ENCODE results near the gene PRKD3. TPM values are rescaled to one million over a fixed set of nuclear protein-coding genes. Genes with fewer than 3 reads are reported as not detected.

PRKD3 gene
- total RNA-seq: 36.6 and 47.7 TPM in 2 replicates

DNA sequence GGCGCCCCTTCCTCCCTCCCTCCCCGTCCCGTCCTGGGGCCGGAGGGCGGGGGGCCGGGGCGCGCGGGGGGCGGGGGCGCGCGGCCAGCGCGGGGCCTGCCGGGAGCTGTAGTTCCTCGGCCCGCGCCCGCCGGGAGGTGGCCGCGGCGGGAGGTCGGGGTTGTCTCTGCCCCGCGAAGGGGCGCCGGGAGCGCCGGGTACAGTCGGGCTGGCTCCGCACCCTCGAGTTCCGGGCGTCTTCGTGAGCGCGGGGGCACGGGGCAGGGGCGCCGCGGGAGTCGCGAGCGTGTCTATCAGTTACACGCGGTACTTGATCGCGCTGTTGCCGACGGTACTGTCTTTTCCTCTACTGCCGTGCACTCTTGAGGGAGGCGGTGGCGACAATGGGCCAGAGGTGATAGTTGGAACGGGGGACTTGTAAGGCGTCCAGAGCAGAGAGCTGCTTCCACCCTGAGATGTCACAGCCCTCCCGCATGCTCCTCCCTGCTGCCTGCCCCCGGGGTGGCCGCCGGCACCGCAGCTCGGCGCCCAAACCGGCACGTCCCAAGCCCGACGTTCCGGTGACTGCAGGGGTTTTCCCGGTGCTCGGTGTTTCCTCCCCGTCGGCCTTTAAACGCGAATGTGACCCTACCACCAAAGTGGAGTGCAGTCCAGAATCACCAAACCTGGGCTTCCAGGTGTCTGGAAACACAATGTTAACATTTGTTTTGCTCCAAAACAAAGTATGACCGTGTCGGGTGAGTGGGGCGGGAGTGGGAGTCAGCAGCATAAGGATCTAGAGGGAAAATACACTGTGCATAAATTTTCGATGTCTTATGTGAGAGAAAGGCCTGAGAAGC, at the start of gene PRKD3:
Gene PRKD3 (minus strand): TSS at position 48 of the 839 bp plus-strand sequence. CDS start 8,309 bp downstream, outside the sequence.

DNA sequence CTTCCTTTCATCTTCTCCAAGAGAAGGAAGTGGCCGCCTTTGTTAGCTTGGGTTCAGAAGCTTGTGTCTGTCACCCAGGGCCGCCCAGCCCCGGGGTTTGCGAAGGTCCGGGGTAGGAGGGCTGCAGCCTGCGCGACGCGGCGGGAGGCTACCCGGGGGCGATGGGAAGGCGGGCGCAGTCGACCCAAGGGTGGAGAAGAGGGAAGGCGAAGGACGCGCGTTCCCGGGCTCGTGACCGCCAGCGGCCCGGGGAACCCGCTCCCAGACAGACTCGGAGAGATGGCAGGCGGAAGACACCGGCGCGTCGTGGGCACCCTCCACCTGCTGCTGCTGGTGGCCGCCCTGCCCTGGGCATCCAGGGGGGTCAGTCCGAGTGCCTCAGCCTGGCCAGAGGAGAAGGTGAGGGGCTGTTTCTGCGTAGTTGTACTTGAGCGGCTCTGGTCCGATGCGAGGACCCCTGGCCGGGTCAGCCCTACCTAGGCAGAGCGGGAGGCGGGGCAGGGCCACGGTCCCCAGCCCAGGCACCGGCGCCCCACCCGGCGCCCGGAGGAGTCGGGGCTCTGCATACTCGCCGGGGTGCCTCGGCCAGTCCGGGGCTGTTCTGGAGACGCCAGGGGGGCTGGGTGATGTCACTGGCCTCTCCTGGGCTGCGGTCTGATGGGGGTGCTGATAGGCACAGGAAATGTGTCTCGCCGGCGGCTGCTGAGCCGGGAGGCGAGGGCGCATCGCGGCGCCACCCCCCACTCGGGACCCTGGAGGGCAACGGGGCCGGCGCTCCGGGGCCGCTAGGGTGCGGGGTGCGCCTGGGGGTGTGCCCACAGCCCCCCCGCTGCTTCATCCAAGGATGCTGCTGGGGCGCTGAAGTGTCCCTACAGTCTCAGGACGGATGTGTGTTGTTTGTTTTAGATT, 20.1 kb upstream of the PRKD3 start, which contains the start of gene QPCT:
Gene QPCT (plus strand): TSS at position 178 of the 909 bp plus-strand sequence. CDS start 102 bp downstream, at position 280.

Other genes starting within 250 kb of the PRKD3 start
- gene HEATR5B, start 240.5 kb downstream of the PRKD3 start, total RNA-seq: 7.8 and 11.9 TPM in 2 replicates
- 4.6 and 8.5 TPM in 2 replicates for gene GPATCH11, start 240.3 kb downstream of the PRKD3 start, total RNA-seq
- gene EIF2AK2, start 167.9 kb downstream of the PRKD3 start, total RNA-seq: 15.6 and 27.6 TPM in 2 replicates
- gene SULT6B1, start 136.2 kb downstream of the PRKD3 start, total RNA-seq: not detected in 2 replicates
- gene CEBPZOS, start 128.3 kb downstream of the PRKD3 start, total RNA-seq: 21.3 and 47.0 TPM in 2 replicates
- 13.0 and 31.7 TPM in 2 replicates for gene CEBPZ, start 93.2 kb downstream of the PRKD3 start, total RNA-seq
- gene NDUFAF7, start 93.2 kb downstream of the PRKD3 start, total RNA-seq: 17.5 and 18.5 TPM in 2 replicates
- 21.3 and 22.5 TPM in 2 replicates for gene QPCT, start 19.8 kb upstream of the PRKD3 start, total RNA-seq

Measured in myometrial cell (primary cell).